Left ventricle myocardium superior (tissue), 1 donor: ENCODE results near the gene PSMA7. TPM values are rescaled to one million over a fixed set of nuclear protein-coding genes. Genes with fewer than 3 reads are reported as not detected.

ENCODE experiments used
- ATAC-seq: fragments of 200-7000 bp; cut with Tn5 transposase; one replicate; pipeline ENCODE4 v1.9.1; 2020; ENCODE audit warnings: mild to moderate bottlenecking, moderate library complexity
- DNase-seq: peaks from one replicate; pipeline ENCODE4 v3.0.0-alpha.2; 2020
- intact Hi-C: fragments of 100-400 bp; cut with micrococcal nuclease; formaldehyde crosslinking; loops from one replicate; pipeline ENCODE4 v1.11.0; 2022
- total RNA-seq: library from RNA; stranded (reverse); fragmentation: NEBNext Ultra II Directional; extraction: Animal tissue kit (Norgen Biotek cat#: 25700); gene quantifications from one replicate; pipeline ENCODE4 v1.2.1, GENCODE V29; 2021
- donor health status: DM: no; HTN: yes; CAD: no; lungs with severe emphysema.

The PSMA7 gene
- total RNA-seq, 1 donor from 2014 or later = 240 TPM

- ATAC-seq = no peak
- no peak for DNase-seq
- intact Hi-C loops = loop anchor here (10.0 kb wide), 1 partner anchor 127 kb away; no protein-coding TSS in a partner anchor
Observed at GRCh38 chr20:62141397-62142251, 1.6 kb downstream of the PSMA7 start.

GRCh38 chr20:62141043-62141396 is 2.2 kb downstream of the PSMA7 start:
- intact Hi-C loops = loop anchor here (10.0 kb wide), 1 partner anchor 126 kb away; no protein-coding TSS in a partner anchor
- DNase-seq (no peak), ATAC-seq (no peak)

GRCh38 chr20:62139636-62140035 is 3.6 kb downstream of the PSMA7 start:
- ATAC-seq (no peak), DNase-seq (no peak)
- intact Hi-C loops = loop anchor here (10.0 kb wide), 1 partner anchor 125 kb away; no protein-coding TSS in a partner anchor

GRCh38 chr20:62138912-62139311 is 4.3 kb downstream of the PSMA7 start:
- intact Hi-C loops = no loop called here
- ATAC-seq (no peak), DNase-seq (no peak)

- intact Hi-C loops = no loop called here
- no peak for DNase-seq
- no peak for ATAC-seq
Observed at GRCh38 chr20:62138204-62138543, 5.0 kb downstream of the PSMA7 start.

GRCh38 chr20:62137478-62138203 is 5.6 kb downstream of the PSMA7 start:
- no peak for ATAC-seq
- no peak for DNase-seq
- intact Hi-C loops = no loop called here

GRCh38 chr20:62137092-62137384 is 6.2 kb downstream of the PSMA7 start:
- DNase-seq = no peak
- intact Hi-C loops = no loop called here
- ATAC-seq = no peak

- intact Hi-C loops = no loop called here
- peak; percentile 48 for ATAC-seq
- DNase-seq = peak; percentile 82
Observed at GRCh38 chr20:62136283-62137091, 6.7 kb downstream of the PSMA7 start.

- DNase-seq (no peak), ATAC-seq (no peak)
- intact Hi-C loops = no loop called here
Observed at GRCh38 chr20:62135573-62136266, 7.5 kb downstream of the PSMA7 start.

GRCh38 chr20:62134735-62135231 is 8.4 kb downstream of the PSMA7 start:
- DNase-seq = no peak
- ATAC-seq = peak; percentile 17
- intact Hi-C loops = no loop called here

- DNase-seq (no peak), ATAC-seq (peak; percentile 44)
- intact Hi-C loops = no loop called here
Observed at GRCh38 chr20:62133864-62134263, 9.3 kb downstream of the PSMA7 start.

- intact Hi-C loops = no loop called here
- ATAC-seq (peak; percentile 44), DNase-seq (peak; percentile 60)
Observed at GRCh38 chr20:62133051-62133845, 9.9 kb downstream of the PSMA7 start.

GRCh38 chr20:62132421-62132820 is 10.8 kb downstream of the PSMA7 start:
- ATAC-seq = peak; percentile 19
- intact Hi-C loops = no loop called here
- no peak for DNase-seq

GRCh38 chr20:62131560-62132320 is 11.5 kb downstream of the PSMA7 start:
- intact Hi-C loops = no loop called here
- DNase-seq (no peak), ATAC-seq (no peak)

- intact Hi-C loops = loop anchor here (10.0 kb wide), 1 partner anchor 65 kb away; the partner anchor contains the start of gene TAF4
- DNase-seq = no peak
- no peak for ATAC-seq
Observed at GRCh38 chr20:62129731-62130531, 13.3 kb downstream of the PSMA7 start.

- DNase-seq (no peak), ATAC-seq (peak; percentile 60)
- intact Hi-C loops = loop anchor here (10.0 kb wide), 1 partner anchor 64 kb away; the partner anchor contains the start of gene TAF4
Observed at GRCh38 chr20:62128502-62128901, 14.7 kb downstream of the PSMA7 start.

GRCh38 chr20:62127799-62128198 is 15.4 kb downstream of the PSMA7 start:
- ATAC-seq (no peak), DNase-seq (no peak)
- intact Hi-C loops = loop anchor here (10.0 kb wide), 1 partner anchor 63 kb away; the partner anchor contains the start of gene TAF4
